ENCODE data around the gene PCDHGA6. TPM values are rescaled to one million over a fixed set of nuclear protein-coding genes. Genes with fewer than 3 reads are reported as not detected.

The PCDHGA6 gene
- total and polyA plus RNA-seq, 9 of the 15 experiments (the other 6 are each of a cell fraction or from before 2014, with no cell fraction given) = 0.01 to 0.18 (median 0.09) TPM; not detected in 1

GRCh38 chr5:141359790-141360426 lies 13.8 kb upstream of the PCDHGA6 start, which contains the start of gene PCDHGB2:
Gene PCDHGB2 (plus strand): TSS chr5:141359994. CDS start chr5:141360136, 142 bp downstream.
- Histone ChIP-seq H3K9ac (ENCODE audit: insufficient read depth in 1 of 2, low read depth in 2 of 2, low read length in 2 of 2) (peak within 1 kb of the TSS in 1 of 2 experiments; percentile 56; a peak in 2 of 4 replicates), H3K36me3 (ENCODE audit: control insufficient read depth, insufficient read depth, low read length) (no peaks in the 10 kb centered on the region), H2AFZ (ENCODE audit: low read depth, low read length) (peak within 1 kb of the TSS; percentile 47; the same call in 1 of the 2 replicates), H3K9me3 (replicated peaks; ENCODE audit: control insufficient read depth, insufficient read depth, low read depth, low read length) (no peaks in the 10 kb centered on the region; the same call in 1 of the 2 replicates), H3K4me2 (ENCODE audit: insufficient read depth, low read length) (peak within 1 kb of the TSS; percentile 35), H3K27ac (ENCODE audit: extremely low read depth, low read depth, low read length) (no peak within 1 kb of the TSS), H4K20me1 (replicated peaks; ENCODE audit: control insufficient read depth, insufficient read depth, low read length) (no peaks in the 10 kb centered on the region), H3K27me3 (ENCODE audit: control insufficient read depth in 2 of 2, insufficient read depth in 2 of 2, low read length in 2 of 2) (peaks cover 0 to 28% of the 10 kb centered on the region in 2 experiments; a peak in 3 of 5 replicates), H3K9me1 (ENCODE audit: control insufficient read depth, insufficient read depth, low read length) (no peaks in the 10 kb centered on the region), H3K79me2 (ENCODE audit: control insufficient read depth, insufficient read depth, low read length) (no peaks in the 10 kb centered on the region), H3K4me3 (peak within 1 kb of the TSS; percentile 33), H3K4me1 (replicated peaks in 1 of 2; ENCODE audit: control insufficient read depth in 2 of 2, insufficient read depth in 2 of 2, low read length in 2 of 2) (peaks cover 3 to 17% of the 10 kb centered on the region in 2 experiments; a peak in 3 of 5 replicates)
- in situ Hi-C loops (cut with MboI) = no loop called here
- ATAC-seq (peak; percentile 76), DNase-seq (ENCODE audit: extremely low read depth in 1 of 4, low spot score in 3 of 4) (peak in 2 of 4 experiments; percentile 40 to 56), FAIRE-seq (peak; percentile 66)
- no TSS peak for BruUV-seq (replicated peaks)
- intact Hi-C loops (cut with micrococcal nuclease) = no loop called here
- WGBS (ENCODE audit: insufficient coverage, low coverage, missing lambda C conversion rate) = 10% methylated on average over 24 of the region's 24 CpGs
- POLR2A ChIA-PET = no interaction called here
- CTCF ChIA-PET (ENCODE audit: low intra/inter-chr PET ratio) = interaction anchor here (1.0 to 2.3 kb wide), 3 partner anchors 152 to 204 kb away, joined by 3 to 12 read pairs (median 4); no protein-coding TSS in a partner anchor
- TF ChIP-seq TSHZ1 (CRISPR knock-in tag; IDR thresholded peaks at IDR 0.05) (no peak), MAZ (CRISPR knock-in tag; conservative IDR thresholded peaks at IDR 0.05 in 1 of 2, IDR thresholded peaks at IDR 0.05 in 1 of 2) (0 out of 4 replicates have a peak, but pooled peaks of 1 of the 2 experiments have one; percentile 16), CREM (IDR thresholded peaks at IDR 0.05; ENCODE audit: low read depth) (no peak), RAD21 (CRISPR knock-in tag; conservative IDR thresholded peaks at IDR 0.05 in 1 of 2, IDR thresholded peaks at IDR 0.05 in 1 of 2) (peak; percentile 12 to 35; a peak in 2 of 4 replicates), CTCF (IDR thresholded peaks at IDR 0.05 in 2 of 3, conservative IDR thresholded peaks at IDR 0.05 in 1 of 3; ENCODE audit: insufficient read depth in 2 of 3, low read depth in 1 of 3, low read length in 3 of 3) (peak; percentile 58 to 70 (median 68)), MCM3 (IDR thresholded peaks at IDR 0.05) (no peak), HES1 (IDR thresholded peaks at IDR 0.05; ENCODE audit: low read depth) (no peak), SMC3 (conservative IDR thresholded peaks at IDR 0.05; ENCODE audit: insufficient read depth, low read depth, low read length) (0 out of 2 replicates have a peak, but pooled peaks have one; percentile 4), FOXP1 (CRISPR knock-in tag; IDR thresholded peaks at IDR 0.05) (no peak), EHMT2 (IDR thresholded peaks at IDR 0.05) (0 out of 2 replicates have a peak, but pooled peaks have one; percentile 18), ZNF76 (CRISPR knock-in tag; IDR thresholded peaks at IDR 0.05; ENCODE audit: borderline replicate concordance) (no peak)
